H9 (cell line): ENCODE data around the gene PCDH9. TPM values are rescaled to one million over a fixed set of nuclear protein-coding genes. Genes with fewer than 3 reads are reported as not detected.

Experiments used
- DNase-seq: peaks from one replicate; pipeline ENCODE4 v3.0.0-alpha.2; 2017
- H2AFZ ChIP-seq: one replicate; pipeline ENCODE4 v1.6.1; 2013; ENCODE audit warnings: mild to moderate bottlenecking, low read length, control low read depth, moderate library complexity
- H2AK5ac ChIP-seq: 2 replicates; pipeline ENCODE4 v1.6.1; 2013; ENCODE audit warnings: low read length, control low read depth, mixed read lengths; ENCODE audit not compliant: insufficient read length
- H2BK120ac ChIP-seq: one replicate; pipeline ENCODE4 v1.6.1; 2013; ENCODE audit warnings: low read depth, mild to moderate bottlenecking, low read length, control low read depth, inconsistent platforms; ENCODE audit not compliant: poor library complexity, severe bottlenecking
- H2BK12ac ChIP-seq: 2 replicates; pipeline ENCODE4 v1.6.1; 2013; ENCODE audit warnings: low read length, control low read depth, mixed read lengths, low read depth; ENCODE audit not compliant: insufficient read length
- H2BK15ac ChIP-seq: 2 replicates; pipeline ENCODE4 v1.6.1; 2013; ENCODE audit warnings: low read depth, low read length, control low read depth
- H2BK20ac ChIP-seq: one replicate; pipeline ENCODE4 v1.6.1; 2013; ENCODE audit warnings: low read depth, mild to moderate bottlenecking, low read length, control low read depth, inconsistent platforms; ENCODE audit not compliant: poor library complexity, severe bottlenecking
- H2BK5ac ChIP-seq: 2 replicates; pipeline ENCODE4 v1.6.1; 2013; ENCODE audit warnings: low read length, control low read depth, mixed read lengths; ENCODE audit not compliant: insufficient read length
- H3K14ac ChIP-seq: 2 replicates; pipeline ENCODE4 v1.6.1; 2013; ENCODE audit warnings: low read length, control low read depth; ENCODE audit not compliant: insufficient read depth
- H3K18ac ChIP-seq: 2 replicates; pipeline ENCODE4 v1.6.1; 2013; ENCODE audit warnings: low read depth, mild to moderate bottlenecking, mixed read lengths, low read length, control low read depth; ENCODE audit not compliant: insufficient read length
- H3K23ac ChIP-seq: 2 replicates; pipeline ENCODE4 v1.6.1; 2013; ENCODE audit warnings: low read length, control low read depth, mixed read lengths, low read depth; ENCODE audit not compliant: insufficient read length
- H3K23me2 ChIP-seq: 2 replicates; pipeline ENCODE4 v1.6.1; 2013; ENCODE audit warnings: low read depth, mild to moderate bottlenecking, mixed read lengths, low read length, control low read depth; ENCODE audit not compliant: insufficient read length, poor library complexity, severe bottlenecking
- H3K27ac ChIP-seq: 2 replicates; pipeline ENCODE4 v1.5.1; 2013; ENCODE audit warnings: low read length, control low read depth, mixed read lengths, low read depth; ENCODE audit not compliant: insufficient read length
- H3K27me3 ChIP-seq: 2 replicates; pipeline ENCODE4 v1.6.1; 2013; ENCODE audit warnings: low read length, control low read depth, inconsistent platforms; ENCODE audit not compliant: insufficient read depth
- H3K4ac ChIP-seq: 2 replicates; pipeline ENCODE4 v1.6.1; 2013; ENCODE audit warnings: low read depth, mild to moderate bottlenecking, control low read depth, inconsistent platforms, low read length, moderate library complexity
- H3K4me1 ChIP-seq: 2 replicates; pipeline ENCODE4 v1.6.1; 2013; ENCODE audit warnings: low read length, control low read depth, inconsistent platforms; ENCODE audit not compliant: insufficient read depth
- H3K4me2 ChIP-seq: 2 replicates; pipeline ENCODE4 v1.6.1; 2013; ENCODE audit warnings: low read length, control low read depth, mixed read lengths; ENCODE audit not compliant: insufficient read length, insufficient read depth
- H3K56ac ChIP-seq: 2 replicates; pipeline ENCODE4 v1.6.1; 2013; ENCODE audit warnings: low read depth, mild to moderate bottlenecking, mixed read lengths, low read length, control low read depth; ENCODE audit not compliant: insufficient read length
- H3K79me1 ChIP-seq: 2 replicates; pipeline ENCODE4 v1.6.1; 2013; ENCODE audit warnings: low read depth, mild to moderate bottlenecking, moderate library complexity, low read length, control low read depth, inconsistent platforms; ENCODE audit not compliant: insufficient read depth, poor library complexity, severe bottlenecking
- H3K79me2 ChIP-seq: 2 replicates; pipeline ENCODE4 v1.6.1; 2013; ENCODE audit warnings: low read length, control low read depth, inconsistent platforms; ENCODE audit not compliant: insufficient read depth
- H3K9ac ChIP-seq: 2 replicates; pipeline ENCODE4 v1.6.1; 2013; ENCODE audit warnings: low read length, control low read depth, mixed read lengths; ENCODE audit not compliant: insufficient read length; ENCODE audit errors: extremely low read depth
- H3K9me3 ChIP-seq: one replicate; pipeline ENCODE4 v1.6.1; 2013; ENCODE audit warnings: low read depth, low read length, inconsistent platforms; ENCODE audit not compliant: control insufficient read depth
- H3T11ph ChIP-seq: one replicate; pipeline ENCODE4 v1.6.1; 2013; ENCODE audit warnings: mild to moderate bottlenecking, low read length, control low read depth, inconsistent platforms
- H4K20me1 ChIP-seq: one replicate; pipeline ENCODE4 v1.6.1; 2013; ENCODE audit not compliant: control insufficient read depth, insufficient read length, insufficient read depth
- H4K5ac ChIP-seq: 2 replicates; pipeline ENCODE4 v1.6.1; 2013; ENCODE audit warnings: low read depth, mild to moderate bottlenecking, mixed read lengths, low read length, control low read depth; ENCODE audit not compliant: insufficient read length
- H4K8ac ChIP-seq: replicated peaks from 2 replicates; pipeline ENCODE4 v1.6.1; 2013; ENCODE audit warnings: low read length, control low read depth, mixed read lengths, low read depth; ENCODE audit not compliant: insufficient read length
- H4K91ac ChIP-seq: 2 replicates; pipeline ENCODE4 v1.6.1; 2013; ENCODE audit warnings: low read depth, mild to moderate bottlenecking, moderate library complexity, mixed read lengths, low read length, control low read depth; ENCODE audit not compliant: insufficient read length
- H3K27ac Mint-ChIP-seq, 3 experiments: 2 replicates in 2 of 3; 3 replicates in 1 of 3; pipeline ENCODE4 v1.8.0; 2020 to 2021; ENCODE audit warnings: mixed read lengths in 3 of 3, mild to moderate bottlenecking in 1 of 3, moderate library complexity in 1 of 3
- H3K27me3 Mint-ChIP-seq: 2 replicates; pipeline ENCODE4 v1.8.0; 2021; ENCODE audit warnings: low read depth, mild to moderate bottlenecking, moderate library complexity, mixed read lengths
- H3K36me3 Mint-ChIP-seq, 3 experiments: 2 replicates in 2 of 3; 3 replicates in 1 of 3; pipeline ENCODE4 v1.8.0; 2020 to 2021; ENCODE audit warnings: low read depth in 3 of 3, mixed read lengths in 3 of 3; ENCODE audit not compliant: insufficient read depth in 1 of 3
- H3K4me1 Mint-ChIP-seq, 2 experiments: 2 replicates each; pipeline ENCODE4 v1.8.0; 2020; ENCODE audit warnings: mixed read lengths in 2 of 2
- H3K4me3 Mint-ChIP-seq, 2 experiments: 2 replicates in 1 of 2; 3 replicates in 1 of 2; pipeline ENCODE4 v1.8.0; 2020 to 2021; ENCODE audit warnings: mild to moderate bottlenecking in 2 of 2, mixed read lengths in 2 of 2, moderate library complexity in 1 of 2
- H3K9me3 Mint-ChIP-seq, 2 experiments: 2 replicates in 1 of 2; 3 replicates in 1 of 2; pipeline ENCODE4 v1.8.0; 2020; ENCODE audit warnings: mild to moderate bottlenecking in 2 of 2, mixed read lengths in 2 of 2, moderate library complexity in 1 of 2
- CTCF ChIP-seq: fragments of 200-600 bp; sonication (generic); conservative IDR thresholded peaks from 3 replicates; pipeline ENCODE4 v1.8.0; 2021; ENCODE audit warnings: antibody characterized with exemption, mild to moderate bottlenecking
- WGBS: extraction: QIAGEN DNeasy Blood & Tissue Kit; methylation state at CpG from one replicate; pipeline ENCODE4 v1.1.7; 2013; ENCODE audit warnings: missing lambda C conversion rate, low lambda C conversion rate, mixed read lengths; ENCODE audit not compliant: insufficient read length; ENCODE audit errors: extremely low coverage; 5-methylcytosine and 5-hydroxymethylcytosine counted together
- total RNA-seq: library from RNA; stranded (reverse); gene quantifications from 2 replicates; pipeline ENCODE4 v1.2.1, GENCODE V29; 2021

The PCDH9 gene
- total RNA-seq, 1 experiment from 2014 or later = 0.11 TPM

- Histone ChIP-seq H3K23ac (no peak overlapping the region), H3K14ac (no peak overlapping the region), H4K8ac (no peak overlapping the region), H3K9ac (no peak overlapping the region), H3K79me1 (no peaks in the 10 kb centered on the region), H2BK15ac (no peak overlapping the region), H2BK5ac (no peak overlapping the region), H2BK20ac (no peak overlapping the region), H3T11ph (no peak overlapping the region), H2BK12ac (no peak overlapping the region), H2AK5ac (no peak overlapping the region), H4K5ac (no peak overlapping the region), H3K79me2 (no peaks in the 10 kb centered on the region), H3K27ac (no peak overlapping the region), H3K23me2 (no peaks in the 10 kb centered on the region), H3K9me3 (no peaks in the 10 kb centered on the region), H2AFZ (no peak overlapping the region), H3K4me2 (no peak overlapping the region), H2BK120ac (no peak overlapping the region), H4K91ac (no peak overlapping the region), H3K18ac (no peak overlapping the region), H3K56ac (no peak overlapping the region), H3K4me1 (no peaks in the 10 kb centered on the region), H3K27me3 (no peaks in the 10 kb centered on the region), H4K20me1 (no peaks in the 10 kb centered on the region), H3K4ac (no peak overlapping the region)
- no peak for DNase-seq
- no peak overlapping the region for H3K27ac Mint-ChIP-seq
- no peaks in the 10 kb centered on the region for H3K27me3 Mint-ChIP-seq
- no peaks in the 10 kb centered on the region for H3K36me3 Mint-ChIP-seq
- H3K4me1 Mint-ChIP-seq = peaks cover 14 to 25% of the 10 kb centered on the region in 2 experiments
- H3K4me3 Mint-ChIP-seq = no peak overlapping the region
- H3K9me3 Mint-ChIP-seq = no peaks in the 10 kb centered on the region; a peak in 1 of 5 replicates
- TF ChIP-seq CTCF = no peak
- no CpG with 5 or more reads among the region's 7 CpGs for WGBS
Measured at GRCh38 chr13:66506051-66506777, 723.9 kb downstream of the PCDH9 start.
